Muscle of back (tissue), 11 donors: ENCODE measurements around the gene TMEM156. TPM values are rescaled to one million over a fixed set of nuclear protein-coding genes. Genes with fewer than 3 reads are reported as not detected.
"Not testable (repeated sequence)": the region's sequence is repeated elsewhere in the genome, so short reads cannot be mapped to it uniquely, and the experiment has no call there.

Source experiments
- DNase-seq, 3 donors: peaks; one replicate each; pipeline versions ENCODE4 v3.0.0 to v3.0.0-alpha.2; 2013
- polyA plus RNA-seq, 10 donors: library from polyadenylated mRNA; unstranded; fragments of 120-200 nt; gene quantifications; one replicate each; pipeline ENCODE4 v1.2.1, GENCODE V29; 2013; ENCODE audit not compliant: insufficient read length in 10 of 10

Gene TMEM156
- polyA plus RNA-seq, 10 donors, result 0.09 to 0.90 (median 0.31) TPM; not detected in 2

GRCh38 chr4:38958453-38959190 is 73.6 kb downstream of the TMEM156 start:
- DNase-seq, result peak; percentile 24 to 58 (median 36)

GRCh38 chr4:38957893-38958292 is 74.3 kb downstream of the TMEM156 start:
- DNase-seq, result no peak

- no peak for DNase-seq
Measured at GRCh38 chr4:38957261-38957815, 74.9 kb downstream of the TMEM156 start.

GRCh38 chr4:38955957-38956356 is 76.3 kb downstream of the TMEM156 start:
- no peak for DNase-seq

- no peak for DNase-seq
Measured at GRCh38 chr4:38954727-38955126, 77.5 kb downstream of the TMEM156 start.

GRCh38 chr4:38952017-38952416 is 80.2 kb downstream of the TMEM156 start:
- no peak for DNase-seq

- DNase-seq, result no peak
Measured at GRCh38 chr4:38951598-38951997, 80.6 kb downstream of the TMEM156 start.

- DNase-seq, result no peak
Measured at GRCh38 chr4:38950734-38951133, 81.5 kb downstream of the TMEM156 start.

- no peak for DNase-seq
Measured at GRCh38 chr4:38950159-38950558, 82.0 kb downstream of the TMEM156 start.

- DNase-seq, result no peak
Measured at GRCh38 chr4:38949411-38950051, 82.7 kb downstream of the TMEM156 start.

GRCh38 chr4:38948551-38948950 is 83.7 kb downstream of the TMEM156 start:
- peak; percentile 58 to 82 (median 71) for DNase-seq

- DNase-seq, result no peak
Measured at GRCh38 chr4:38946919-38947318, 85.3 kb downstream of the TMEM156 start.

- no peak for DNase-seq
Measured at GRCh38 chr4:38944440-38944839, 87.8 kb downstream of the TMEM156 start.

GRCh38 chr4:38943343-38943742 is 88.9 kb downstream of the TMEM156 start:
- peak; percentile 80 to 87 (median 85) for DNase-seq

GRCh38 chr4:38941906-38942305 is 90.3 kb downstream of the TMEM156 start:
- not testable (repeated sequence) for DNase-seq

- no peak for DNase-seq
Measured at GRCh38 chr4:38940476-38940875, 91.7 kb downstream of the TMEM156 start.

GRCh38 chr4:38939165-38939564 is 93.0 kb downstream of the TMEM156 start:
- DNase-seq, result no peak

- no peak for DNase-seq
Measured at GRCh38 chr4:38935391-38936073, 96.7 kb downstream of the TMEM156 start.

GRCh38 chr4:38931125-38931524 is 101.1 kb downstream of the TMEM156 start:
- no peak for DNase-seq

- no peak for DNase-seq
Measured at GRCh38 chr4:38930707-38931106, 101.5 kb downstream of the TMEM156 start.

GRCh38 chr4:38930204-38930603 is 102.0 kb downstream of the TMEM156 start:
- no peak for DNase-seq

- DNase-seq, result no peak
Measured at GRCh38 chr4:38928974-38929373, 103.2 kb downstream of the TMEM156 start.

- no peak for DNase-seq
Measured at GRCh38 chr4:38928568-38928967, 103.6 kb downstream of the TMEM156 start.
